Neural cell (in vitro differentiated cells): ENCODE measurements around the gene SGO2. TPM values are rescaled to one million over a fixed set of nuclear protein-coding genes. Genes with fewer than 3 reads are reported as not detected.

Source experiments
- H2AFZ ChIP-seq: fragments of 200-600, 300-800 bp; sonication (generic), shearing (Covaris generic); 2 replicates; pipeline ENCODE4 v1.6.0; 2014; ENCODE audit warnings: low read depth, mild to moderate bottlenecking, antibody characterized with exemption, low read length, moderate library complexity
- H3F3A ChIP-seq: fragments of 200-600 bp; shearing (Covaris generic); 2 replicates; pipeline ENCODE4 v1.6.1; 2016; ENCODE audit warnings: mild to moderate bottlenecking, moderate library complexity, mixed read lengths, antibody characterized with exemption, low read length; ENCODE audit not compliant: insufficient read depth, poor library complexity, severe bottlenecking
- H3K27ac ChIP-seq: fragments of 200-600, 300-800 bp; sonication (generic), shearing (Covaris generic); 2 replicates; pipeline ENCODE4 v1.5.1; 2014; ENCODE audit warnings: mild to moderate bottlenecking, low read length, moderate library complexity
- H3K27me3 ChIP-seq: fragments of 300-800, 200-600 bp; sonication (generic), shearing (Covaris generic); 2 replicates; pipeline ENCODE4 v1.6.0; 2014; ENCODE audit warnings: mild to moderate bottlenecking, low read depth, low read length, moderate library complexity; ENCODE audit not compliant: insufficient read depth
- H3K36me3 ChIP-seq: fragments of 300-800, 200-600 bp; sonication (generic), shearing (Covaris generic); 2 replicates; pipeline ENCODE4 v1.5.1; 2014; ENCODE audit warnings: mild to moderate bottlenecking, antibody characterized with exemption, low read length, moderate library complexity; ENCODE audit not compliant: insufficient read depth
- H3K4me2 ChIP-seq: fragments of 300-800, 200-600 bp; sonication (generic), shearing (Covaris generic); 2 replicates; pipeline ENCODE4 v1.6.0; 2014; ENCODE audit warnings: mild to moderate bottlenecking, low read length
- H3K4me3 ChIP-seq: fragments of 300-800, 200-600 bp; sonication (generic), shearing (Covaris generic); 2 replicates; pipeline ENCODE4 v1.5.1; 2014; ENCODE audit warnings: mild to moderate bottlenecking, low read length, moderate library complexity
- H3K79me2 ChIP-seq: fragments of 200-600 bp; shearing (Covaris generic); replicated peaks from 2 replicates; pipeline ENCODE4 v1.6.0; 2014; ENCODE audit warnings: mild to moderate bottlenecking, low read length, moderate library complexity; ENCODE audit not compliant: insufficient read depth
- H3K9ac ChIP-seq: fragments of 300-800, 200-600 bp; sonication (generic), shearing (Covaris generic); 2 replicates; pipeline ENCODE4 v1.6.1; 2016; ENCODE audit warnings: mild to moderate bottlenecking, low read length, mixed read lengths
- H3K9me2 ChIP-seq: fragments of 200-600 bp; shearing (Covaris generic); 2 replicates; pipeline ENCODE4 v1.6.1; 2016; ENCODE audit warnings: mild to moderate bottlenecking, low read length, mixed read lengths; ENCODE audit not compliant: insufficient read depth
- H3K9me3 ChIP-seq: fragments of 200-600, 300-800 bp; sonication (generic), shearing (Covaris generic); 2 replicates; pipeline ENCODE4 v1.6.1; 2016; ENCODE audit warnings: mild to moderate bottlenecking, mixed run types, low read length, moderate library complexity, mixed read lengths
- H4K20me1 ChIP-seq: fragments of 200-600 bp; shearing (Covaris generic); 2 replicates; pipeline ENCODE4 v1.6.1; 2016; ENCODE audit warnings: mild to moderate bottlenecking, mixed run types; ENCODE audit not compliant: insufficient read depth
- EP300 ChIP-seq: fragments of 450-650 bp; conservative IDR thresholded peaks from 2 replicates; pipeline ENCODE4 v1.6.1; 2014; ENCODE audit warnings: antibody characterized with exemption, mild to moderate bottlenecking, moderate library complexity; ENCODE audit not compliant: poor library complexity, severe bottlenecking
- EZH2 ChIP-seq: fragments of 200-600, 300-800 bp; shearing (Covaris generic), sonication (generic); IDR thresholded peaks from 2 replicates; pipeline ENCODE4 v1.6.1; 2014; ENCODE audit warnings: antibody characterized with exemption, low read length, borderline replicate concordance, mild to moderate bottlenecking; ENCODE audit not compliant: insufficient read depth, poor library complexity, severe bottlenecking
- MXI1 ChIP-seq: fragments of 450-650 bp; conservative IDR thresholded peaks from 2 replicates; pipeline ENCODE4 v1.6.1; 2014; ENCODE audit warnings: antibody characterized with exemption, mild to moderate bottlenecking; ENCODE audit not compliant: poor library complexity, severe bottlenecking
- POLR2AphosphoS5 ChIP-seq: IDR thresholded peaks from 2 replicates; pipeline ENCODE4 v1.6.1; 2012
- RAD21 ChIP-seq: fragments of 450-650 bp; conservative IDR thresholded peaks from 2 replicates; pipeline ENCODE4 v1.6.1; 2014; ENCODE audit warnings: antibody characterized with exemption, mild to moderate bottlenecking, moderate library complexity
- SMC3 ChIP-seq: fragments of 450-650 bp; conservative IDR thresholded peaks from 2 replicates; pipeline ENCODE4 v1.6.1; 2014; ENCODE audit warnings: antibody characterized with exemption, mild to moderate bottlenecking, moderate library complexity; ENCODE audit not compliant: poor library complexity
- TAF1 ChIP-seq: IDR thresholded peaks from 2 replicates; pipeline ENCODE4 v1.6.1; 2012; ENCODE audit warnings: low read depth
- polyA plus RNA-seq: library from polyadenylated mRNA; depleted of rRNA; stranded (reverse); fragments of >200 nt; gene quantifications from 2 replicates; pipeline ENCODE4 v1.2.3, GENCODE V29; 2014
- TF ChIP-seq, protein P1 (sequence below): fragments of 450-650 bp; IDR thresholded peaks from 2 replicates; pipeline ENCODE4 v1.5.1; 2014; ENCODE audit warnings: antibody characterized with exemption, mild to moderate bottlenecking, moderate library complexity; ENCODE audit not compliant: poor library complexity, severe bottlenecking
- TF ChIP-seq, protein P2 (sequence below): IDR thresholded peaks from 2 replicates; pipeline ENCODE4 v1.6.1; 2012; ENCODE audit warnings: borderline replicate concordance

SGO2 gene
- polyA plus RNA-seq, 1 donor from 2014 or later: 0.73 TPM

GRCh38 chr2:200585340-200585729 is 59.3 kb downstream of the SGO2 start:
- no peaks in the 10 kb centered on the region for H4K20me1 ChIP-seq
- peak overlapping the region; percentile 70 for H3K4me3 ChIP-seq
- no peaks in the 10 kb centered on the region for H3K9me3 ChIP-seq
- no peak overlapping the region for H3K27ac ChIP-seq
- H3K36me3 ChIP-seq: no peaks in the 10 kb centered on the region
- no peaks in the 10 kb centered on the region for H3K79me2 ChIP-seq
- TF ChIP-seq POLR2AphosphoS5 (no peak), RAD21 (no peak), SMC3 (no peak), TAF1 (no peak), MXI1 (no peak), EP300 (no peak), EZH2 (no peak)
- TF ChIP-seq, protein P1, sequence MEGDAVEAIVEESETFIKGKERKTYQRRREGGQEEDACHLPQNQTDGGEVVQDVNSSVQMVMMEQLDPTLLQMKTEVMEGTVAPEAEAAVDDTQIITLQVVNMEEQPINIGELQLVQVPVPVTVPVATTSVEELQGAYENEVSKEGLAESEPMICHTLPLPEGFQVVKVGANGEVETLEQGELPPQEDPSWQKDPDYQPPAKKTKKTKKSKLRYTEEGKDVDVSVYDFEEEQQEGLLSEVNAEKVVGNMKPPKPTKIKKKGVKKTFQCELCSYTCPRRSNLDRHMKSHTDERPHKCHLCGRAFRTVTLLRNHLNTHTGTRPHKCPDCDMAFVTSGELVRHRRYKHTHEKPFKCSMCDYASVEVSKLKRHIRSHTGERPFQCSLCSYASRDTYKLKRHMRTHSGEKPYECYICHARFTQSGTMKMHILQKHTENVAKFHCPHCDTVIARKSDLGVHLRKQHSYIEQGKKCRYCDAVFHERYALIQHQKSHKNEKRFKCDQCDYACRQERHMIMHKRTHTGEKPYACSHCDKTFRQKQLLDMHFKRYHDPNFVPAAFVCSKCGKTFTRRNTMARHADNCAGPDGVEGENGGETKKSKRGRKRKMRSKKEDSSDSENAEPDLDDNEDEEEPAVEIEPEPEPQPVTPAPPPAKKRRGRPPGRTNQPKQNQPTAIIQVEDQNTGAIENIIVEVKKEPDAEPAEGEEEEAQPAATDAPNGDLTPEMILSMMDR: no peak
- TF ChIP-seq, protein P2, sequence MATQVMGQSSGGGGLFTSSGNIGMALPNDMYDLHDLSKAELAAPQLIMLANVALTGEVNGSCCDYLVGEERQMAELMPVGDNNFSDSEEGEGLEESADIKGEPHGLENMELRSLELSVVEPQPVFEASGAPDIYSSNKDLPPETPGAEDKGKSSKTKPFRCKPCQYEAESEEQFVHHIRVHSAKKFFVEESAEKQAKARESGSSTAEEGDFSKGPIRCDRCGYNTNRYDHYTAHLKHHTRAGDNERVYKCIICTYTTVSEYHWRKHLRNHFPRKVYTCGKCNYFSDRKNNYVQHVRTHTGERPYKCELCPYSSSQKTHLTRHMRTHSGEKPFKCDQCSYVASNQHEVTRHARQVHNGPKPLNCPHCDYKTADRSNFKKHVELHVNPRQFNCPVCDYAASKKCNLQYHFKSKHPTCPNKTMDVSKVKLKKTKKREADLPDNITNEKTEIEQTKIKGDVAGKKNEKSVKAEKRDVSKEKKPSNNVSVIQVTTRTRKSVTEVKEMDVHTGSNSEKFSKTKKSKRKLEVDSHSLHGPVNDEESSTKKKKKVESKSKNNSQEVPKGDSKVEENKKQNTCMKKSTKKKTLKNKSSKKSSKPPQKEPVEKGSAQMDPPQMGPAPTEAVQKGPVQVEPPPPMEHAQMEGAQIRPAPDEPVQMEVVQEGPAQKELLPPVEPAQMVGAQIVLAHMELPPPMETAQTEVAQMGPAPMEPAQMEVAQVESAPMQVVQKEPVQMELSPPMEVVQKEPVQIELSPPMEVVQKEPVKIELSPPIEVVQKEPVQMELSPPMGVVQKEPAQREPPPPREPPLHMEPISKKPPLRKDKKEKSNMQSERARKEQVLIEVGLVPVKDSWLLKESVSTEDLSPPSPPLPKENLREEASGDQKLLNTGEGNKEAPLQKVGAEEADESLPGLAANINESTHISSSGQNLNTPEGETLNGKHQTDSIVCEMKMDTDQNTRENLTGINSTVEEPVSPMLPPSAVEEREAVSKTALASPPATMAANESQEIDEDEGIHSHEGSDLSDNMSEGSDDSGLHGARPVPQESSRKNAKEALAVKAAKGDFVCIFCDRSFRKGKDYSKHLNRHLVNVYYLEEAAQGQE: no peak
- H3K4me2 ChIP-seq: peak overlapping the region; percentile 69
- H2AFZ ChIP-seq: peak overlapping the region; percentile 14
- peaks cover 14% of the 10 kb centered on the region for H3K27me3 ChIP-seq
- peak overlapping the region; percentile 24 for H3K9ac ChIP-seq
- H3K9me2 ChIP-seq: no peaks in the 10 kb centered on the region
- no peaks in the 10 kb centered on the region for H3F3A ChIP-seq

GRCh38 chr2:200585730-200586643 is 60.0 kb downstream of the SGO2 start, which contains the start of gene AOX1:
AOX1 (plus strand) TSS chr2:200586014; CDS start chr2:200586109, 95 bp downstream.
- no peaks in the 10 kb centered on the region for H3K36me3 ChIP-seq
- H3K27ac ChIP-seq: no peak within 1 kb of the TSS
- no peak for TF ChIP-seq MXI1
- TF ChIP-seq, protein P1: peak; percentile 36
- peak within 1 kb of the TSS; percentile 14 for H2AFZ ChIP-seq
- peak within 1 kb of the TSS; percentile 24 for H3K9ac ChIP-seq
- H3F3A ChIP-seq: no peaks in the 10 kb centered on the region
- H3K4me2 ChIP-seq: peak within 1 kb of the TSS; percentile 69
- H3K4me3 ChIP-seq: peak within 1 kb of the TSS; percentile 70
- peaks cover 14% of the 10 kb centered on the region for H3K27me3 ChIP-seq
- no peaks in the 10 kb centered on the region for H3K9me3 ChIP-seq
- no peaks in the 10 kb centered on the region for H3K79me2 ChIP-seq
- H4K20me1 ChIP-seq: no peaks in the 10 kb centered on the region
- H3K9me2 ChIP-seq: no peaks in the 10 kb centered on the region
